GM21423 (cell line): Measurements from ENCODE around the gene TSGA10.
"Not testable (repeated sequence)": the region's sequence is repeated elsewhere in the genome, so short reads cannot be mapped to it uniquely, and the experiment has no call there.

Source experiments
- ATAC-seq: cut with Tn5 transposase; IDR thresholded peaks from one replicate; pipeline ENCODE4 v1.9.1; 2021; ENCODE audit warnings: mild to moderate bottlenecking, moderate library complexity; ENCODE audit not compliant: unreplicated experiment

TSGA10 gene

GRCh38 chr2:99156891-99157290, 2.1 kb upstream of the TSGA10 start:
- ATAC-seq: no peak

GRCh38 chr2:99153921-99154604, 679 bp downstream of the TSGA10 start:
- ATAC-seq: no peak

- no peak for ATAC-seq
Measured at GRCh38 chr2:99152199-99152895, 2.4 kb downstream of the TSGA10 start.

GRCh38 chr2:99150706-99151105, 4.0 kb downstream of the TSGA10 start:
- ATAC-seq: no peak

- peak; percentile 88 for ATAC-seq
Measured at GRCh38 chr2:99141110-99142108, 13.3 kb downstream of the TSGA10 start, which contains the start of gene C2orf15. TSS of gene C2orf15 (plus strand) at chr2:99141707. CDS start at chr2:99150559, 8,852 bp downstream.

GRCh38 chr2:99140860-99141109, 14.0 kb downstream of the TSGA10 start:
- ATAC-seq: peak; percentile 23

GRCh38 chr2:99140056-99140859, 14.5 kb downstream of the TSGA10 start:
- ATAC-seq: no peak

GRCh38 chr2:99139003-99139402, 15.7 kb downstream of the TSGA10 start:
- ATAC-seq: no peak

GRCh38 chr2:99135044-99135556, 19.6 kb downstream of the TSGA10 start:
- not testable (repeated sequence) for ATAC-seq

GRCh38 chr2:99127981-99128380, 26.8 kb downstream of the TSGA10 start:
- no peak for ATAC-seq

GRCh38 chr2:99112617-99113016, 42.1 kb downstream of the TSGA10 start:
- no peak for ATAC-seq

GRCh38 chr2:99111945-99112344, 42.8 kb downstream of the TSGA10 start:
- no peak for ATAC-seq

GRCh38 chr2:99111236-99111635, 43.5 kb downstream of the TSGA10 start:
- no peak for ATAC-seq

- ATAC-seq: no peak
Measured at GRCh38 chr2:99106913-99107312, 47.8 kb downstream of the TSGA10 start.

- ATAC-seq: no peak
Measured at GRCh38 chr2:99104006-99104405, 50.7 kb downstream of the TSGA10 start.

- ATAC-seq: no peak
Measured at GRCh38 chr2:99101697-99102096, 53.0 kb downstream of the TSGA10 start.

- no peak for ATAC-seq
Measured at GRCh38 chr2:99096728-99097127, 58.0 kb downstream of the TSGA10 start.

- ATAC-seq: no peak
Measured at GRCh38 chr2:99088017-99088416, 66.7 kb downstream of the TSGA10 start.

- no peak for ATAC-seq
Measured at GRCh38 chr2:99086385-99086784, 68.4 kb downstream of the TSGA10 start.

- no peak for ATAC-seq
Measured at GRCh38 chr2:99085421-99085820, 69.3 kb downstream of the TSGA10 start.
